Naive thymus-derived CD4-positive, alpha-beta T cell (primary cell): ENCODE results near the gene SYVN1. TPM values are rescaled to one million over a fixed set of nuclear protein-coding genes. Genes with fewer than 3 reads are reported as not detected.
"Not testable (repeated sequence)": the region's sequence is repeated elsewhere in the genome, so short reads cannot be mapped to it uniquely, and the experiment has no call there.

Source experiments
- ATAC-seq: fragments of 150-1000 bp; cut with Tn5 transposase; 2 replicates; pipeline ENCODE4 v1.10.0; 2021; ENCODE audit warnings: mild to moderate bottlenecking, moderate library complexity
- CTCF ChIA-PET: fragments of 350-600 bp; sonication (Branson Sonifier 250); formaldehyde crosslinking; loops from one replicate; lab custom pipeline; 2021; ENCODE audit warnings: antibody characterized with exemption; lab: Charles Lee
- POLR2A ChIA-PET: fragments of 350-600 bp; sonication (Branson Sonifier 250); formaldehyde crosslinking; loops from one replicate; lab custom pipeline; 2021; ENCODE audit warnings: antibody characterized with exemption, inconsistent platforms; lab: Charles Lee
- DNase-seq, 9 donors: peaks; one replicate each; pipeline versions ENCODE4 v3.0.0 to v3.0.0-alpha.2; 2020 to 2022; ENCODE audit warnings: mixed read lengths in 1 of 9
- H3K27ac ChIP-seq: one replicate; pipeline ENCODE4 v1.7.0; 2013; ENCODE audit warnings: mild to moderate bottlenecking, low read depth, low read length, moderate library complexity
- H3K27me3 ChIP-seq, 2 donors: one replicate each; pipeline ENCODE4 v1.7.0; 2013; ENCODE audit warnings: low read length in 2 of 2, mild to moderate bottlenecking in 2 of 2, moderate library complexity in 2 of 2; ENCODE audit not compliant: control insufficient read depth in 2 of 2, insufficient read depth in 2 of 2
- H3K36me3 ChIP-seq, 3 experiments: 1 replicate in 2 of 3; 2 replicates in 1 of 3; pipeline ENCODE4 v1.7.0; 2013; ENCODE audit warnings: low read length in 3 of 3, mild to moderate bottlenecking in 3 of 3, moderate library complexity in 1 of 3; ENCODE audit not compliant: insufficient read depth in 3 of 3, control insufficient read depth in 2 of 3
- H3K4me1 ChIP-seq, 2 donors: one replicate each; pipeline ENCODE4 v1.7.0; 2013; ENCODE audit warnings: low read length in 2 of 2, mild to moderate bottlenecking in 2 of 2, moderate library complexity in 1 of 2; ENCODE audit not compliant: control insufficient read depth in 2 of 2, insufficient read depth in 2 of 2
- H3K4me3 ChIP-seq: 2 replicates; pipeline ENCODE4 v1.7.0; 2013; ENCODE audit warnings: mild to moderate bottlenecking, low read length
- H3K9me3 ChIP-seq, 3 experiments: 1 replicate in 2 of 3; 2 replicates in 1 of 3; pipeline ENCODE4 v1.7.0; 2013; ENCODE audit warnings: low read length in 3 of 3; ENCODE audit not compliant: control insufficient read depth in 2 of 3
- H3K27ac Mint-ChIP-seq, 9 donors: one replicate each; pipeline ENCODE4 v1.8.0; 2020 to 2022; ENCODE audit warnings: mixed read lengths in 9 of 9, mild to moderate bottlenecking in 8 of 9, moderate library complexity in 5 of 9, inconsistent platforms in 2 of 9
- H3K27me3 Mint-ChIP-seq, 5 donors: one replicate each; pipeline ENCODE4 v1.8.0; 2021 to 2022; ENCODE audit warnings: mixed read lengths in 5 of 5, mild to moderate bottlenecking in 1 of 5
- H3K36me3 Mint-ChIP-seq, 5 donors: one replicate each; pipeline ENCODE4 v1.8.0; 2020 to 2022; ENCODE audit warnings: mixed read lengths in 5 of 5, mild to moderate bottlenecking in 3 of 5, inconsistent platforms in 1 of 5
- H3K4me1 Mint-ChIP-seq, 7 donors: one replicate each; pipeline ENCODE4 v1.8.0; 2020 to 2022; ENCODE audit warnings: mixed read lengths in 7 of 7, mild to moderate bottlenecking in 3 of 7, inconsistent platforms in 1 of 7
- H3K4me3 Mint-ChIP-seq, 10 donors: one replicate each; pipeline ENCODE4 v1.8.0; 2020 to 2022; ENCODE audit warnings: mild to moderate bottlenecking in 10 of 10, mixed read lengths in 10 of 10, moderate library complexity in 6 of 10, inconsistent platforms in 2 of 10
- H3K9me3 Mint-ChIP-seq, 11 donors: one replicate each; pipeline ENCODE4 v1.8.0; 2020 to 2022; ENCODE audit warnings: mixed read lengths in 11 of 11, mild to moderate bottlenecking in 4 of 11, inconsistent platforms in 1 of 11, moderate library complexity in 1 of 11
- intact Hi-C, 2 donors: fragments of 100-400 bp; cut with micrococcal nuclease; formaldehyde crosslinking; loops; one replicate each; pipeline ENCODE4 v1.15.1; 2023
- polyA plus RNA-seq, 2 donors: library from polyadenylated mRNA; unstranded; fragments of 300-500 nt; fragmentation: Illumina TruSeq; gene quantifications; one replicate each; pipeline ENCODE4 v1.2.3, GENCODE V29; 2021
- total RNA-seq, 6 experiments: library from RNA in 5 of 6; stranded (reverse) in 5 of 6; gene quantifications; 1 replicate in 5 of 6; 2 replicates in 1 of 6; pipeline ENCODE4 v1.2.3 and lab custom pipeline; 2021 to 2026

SYVN1 gene
- total and polyA plus RNA-seq, 7 experiments from 2014 or later = 8.6 to 84.6 (median 67.5) TPM

DNA sequence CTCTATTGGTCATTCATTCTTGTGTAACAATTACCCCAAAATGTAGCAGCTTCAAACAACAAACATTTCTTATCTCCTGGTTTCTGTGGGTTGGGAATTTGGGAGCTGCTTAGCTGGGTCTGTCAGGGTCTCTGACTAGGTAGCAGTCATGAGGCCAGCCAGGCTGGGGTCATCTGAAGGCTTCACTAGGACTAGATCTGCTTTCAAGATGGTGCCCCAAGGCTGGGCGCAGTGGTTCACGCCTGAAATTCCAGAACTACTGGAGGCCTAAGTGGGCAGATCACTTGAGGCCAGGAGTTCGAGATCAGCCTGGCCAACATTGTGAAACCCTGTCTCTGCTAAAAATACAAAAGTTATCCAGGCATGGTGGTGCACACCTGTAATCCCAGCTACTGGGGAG is 22.6 kb upstream of the SYVN1 start:
- H3K27ac ChIP-seq = no peak overlapping the region
- ChIA-PET CTCF (no interaction called here), POLR2A (interaction anchor here (0.6 kb wide), 1 partner anchor 38 kb away, joined by 5 read pairs; no protein-coding TSS in a partner anchor)
- H3K4me3 ChIP-seq = no peak overlapping the region
- H3K4me1 Mint-ChIP-seq = peaks cover 0 to 9% (median 0%) of the 10 kb centered on the region in 7 donors
- no peak for DNase-seq
- H3K9me3 ChIP-seq = no peaks in the 10 kb centered on the region
- H3K27me3 ChIP-seq = no peaks in the 10 kb centered on the region
- ATAC-seq = no peak
- intact Hi-C loops = no loop called here
- H3K27me3 Mint-ChIP-seq = peaks cover 0 to 13% (median 0%) of the 10 kb centered on the region in 5 donors
- no peaks in the 10 kb centered on the region for H3K4me1 ChIP-seq
- H3K36me3 ChIP-seq = no peaks in the 10 kb centered on the region
- H3K9me3 Mint-ChIP-seq = no peaks in the 10 kb centered on the region
- no peak overlapping the region for H3K4me3 Mint-ChIP-seq
- H3K27ac Mint-ChIP-seq = peak overlapping the region in 1 of 9 donors; percentile 74
- H3K36me3 Mint-ChIP-seq = no peaks in the 10 kb centered on the region

GRCh38 chr11:65156256-65156655 is 21.9 kb upstream of the SYVN1 start:
- Mint-ChIP-seq H3K27ac (no peak overlapping the region), H3K4me1 (peaks cover 0 to 12% (median 0%) of the 10 kb centered on the region in 7 donors), H3K9me3 (no peaks in the 10 kb centered on the region), H3K4me3 (no peak overlapping the region), H3K36me3 (no peaks in the 10 kb centered on the region), H3K27me3 (peaks cover 0 to 13% (median 0%) of the 10 kb centered on the region in 5 donors)
- H3K36me3 ChIP-seq = no peaks in the 10 kb centered on the region
- intact Hi-C loops = no loop called here
- H3K27ac ChIP-seq = no peak overlapping the region
- ChIA-PET CTCF (no interaction called here), POLR2A (no interaction called here)
- DNase-seq (no peak), ATAC-seq (no peak)
- H3K4me1 ChIP-seq = no peaks in the 10 kb centered on the region
- no peaks in the 10 kb centered on the region for H3K27me3 ChIP-seq
- H3K9me3 ChIP-seq = no peaks in the 10 kb centered on the region
- H3K4me3 ChIP-seq = no peak overlapping the region

- DNase-seq (no peak), ATAC-seq (no peak)
- H3K27ac Mint-ChIP-seq = no peak overlapping the region
- no peak overlapping the region for H3K27ac ChIP-seq
- H3K9me3 Mint-ChIP-seq = peaks cover 0 to 1% (median 0%) of the 10 kb centered on the region in 11 donors
- ChIA-PET CTCF (no interaction called here), POLR2A (interaction anchor here (0.8 kb wide), 1 partner anchor 17 kb away, joined by 3 read pairs; no protein-coding TSS in a partner anchor)
- H3K4me1 Mint-ChIP-seq = peaks cover 0 to 12% (median 0%) of the 10 kb centered on the region in 7 donors
- no peaks in the 10 kb centered on the region for H3K27me3 ChIP-seq
- H3K9me3 ChIP-seq = no peaks in the 10 kb centered on the region
- H3K4me3 Mint-ChIP-seq = no peak overlapping the region
- peaks cover 0 to 3% (median 0%) of the 10 kb centered on the region in 5 donors for H3K36me3 Mint-ChIP-seq
- intact Hi-C loops = no loop called here
- H3K4me3 ChIP-seq = no peak overlapping the region
- no peaks in the 10 kb centered on the region for H3K36me3 ChIP-seq
- H3K4me1 ChIP-seq = no peaks in the 10 kb centered on the region
- peaks cover 0 to 4% (median 0%) of the 10 kb centered on the region in 5 donors for H3K27me3 Mint-ChIP-seq
These were observed 17.8 kb upstream of the SYVN1 start for GRCh38 chr11:65152122-65152521.

DNA sequence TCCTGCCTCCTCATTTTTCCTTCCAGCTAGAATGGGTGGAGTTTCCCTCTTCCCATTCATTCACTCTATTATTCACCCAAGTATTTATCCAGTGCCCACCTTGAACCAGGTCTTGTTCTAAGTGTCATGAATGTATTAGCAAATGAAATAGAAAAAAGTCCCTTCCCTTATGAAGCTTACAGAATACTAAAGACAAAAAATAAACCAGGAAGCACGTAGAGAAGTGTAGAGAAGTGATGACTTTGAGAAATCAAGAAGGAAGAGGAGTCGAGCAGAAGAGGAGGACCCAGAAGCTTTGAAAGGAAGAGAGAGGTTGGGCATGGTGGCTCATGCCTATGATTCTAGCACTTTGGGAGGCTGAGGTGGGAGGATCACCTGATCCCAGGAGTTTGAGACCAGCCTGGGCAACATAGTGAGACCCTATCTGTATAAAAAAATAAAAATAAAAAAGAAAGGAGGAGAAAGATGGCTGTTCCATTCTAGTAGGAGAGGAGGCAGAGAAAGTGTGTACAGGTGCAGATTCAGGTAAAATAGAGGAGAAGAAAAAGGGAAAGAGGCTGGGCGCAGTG is 17.1 kb upstream of the SYVN1 start:
- Histone ChIP-seq H3K36me3 (no peaks in the 10 kb centered on the region), H3K4me1 (no peaks in the 10 kb centered on the region), H3K4me3 (no peak overlapping the region), H3K27me3 (no peaks in the 10 kb centered on the region), H3K27ac (no peak overlapping the region), H3K9me3 (no peaks in the 10 kb centered on the region)
- H3K4me1 Mint-ChIP-seq = peaks cover 0 to 12% (median 0%) of the 10 kb centered on the region in 7 donors
- peaks cover 0 to 4% (median 0%) of the 10 kb centered on the region in 5 donors for H3K27me3 Mint-ChIP-seq
- H3K36me3 Mint-ChIP-seq = peaks cover 0 to 3% (median 0%) of the 10 kb centered on the region in 5 donors
- no peak overlapping the region for H3K4me3 Mint-ChIP-seq
- POLR2A ChIA-PET = no interaction called here
- ATAC-seq = no peak
- peaks cover 0 to 1% (median 0%) of the 10 kb centered on the region in 11 donors for H3K9me3 Mint-ChIP-seq
- H3K27ac Mint-ChIP-seq = peak overlapping the region in 1 of 9 donors; percentile 53
- DNase-seq = no peak
- intact Hi-C loops = no loop called here
- CTCF ChIA-PET = no interaction called here

GRCh38 chr11:65150509-65151299 is 16.4 kb upstream of the SYVN1 start:
- no peaks in the 10 kb centered on the region for H3K36me3 ChIP-seq
- intact Hi-C loops = no loop called here
- ChIA-PET POLR2A (no interaction called here), CTCF (no interaction called here)
- H3K4me1 ChIP-seq = no peaks in the 10 kb centered on the region
- no peaks in the 10 kb centered on the region for H3K9me3 ChIP-seq
- peaks cover 0 to 3% (median 0%) of the 10 kb centered on the region in 5 donors for H3K36me3 Mint-ChIP-seq
- H3K9me3 Mint-ChIP-seq = peaks cover 0 to 1% (median 0%) of the 10 kb centered on the region in 11 donors
- H3K4me3 Mint-ChIP-seq = no peak overlapping the region
- H3K27ac Mint-ChIP-seq = no peak overlapping the region
- no peak overlapping the region for H3K27ac ChIP-seq
- H3K27me3 Mint-ChIP-seq = peaks cover 0 to 5% (median 0%) of the 10 kb centered on the region in 5 donors
- H3K4me1 Mint-ChIP-seq = peaks cover 0 to 12% (median 0%) of the 10 kb centered on the region in 7 donors
- peak; percentile 94 for ATAC-seq
- H3K4me3 ChIP-seq = no peak overlapping the region
- DNase-seq = no peak
- H3K27me3 ChIP-seq = no peaks in the 10 kb centered on the region

DNA sequence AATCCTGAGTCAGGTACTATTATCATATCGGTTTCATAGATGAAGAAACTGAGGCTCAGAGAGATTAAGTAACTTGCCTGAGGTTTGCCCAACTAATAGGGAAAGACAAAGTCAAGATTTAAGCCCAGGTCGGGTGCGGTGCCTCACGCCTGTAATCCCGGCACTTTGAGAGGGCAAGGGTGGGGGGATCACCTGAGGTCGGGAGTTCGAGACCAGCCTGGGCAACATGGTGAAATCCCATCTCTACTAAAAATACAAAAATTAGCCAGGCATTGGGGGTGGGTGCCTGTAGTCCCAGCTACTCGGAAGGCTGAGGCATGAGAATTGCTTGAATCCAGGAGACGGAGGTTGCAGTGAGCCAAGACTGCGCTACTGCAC is 15.8 kb upstream of the SYVN1 start:
- H3K4me3 ChIP-seq, H3K27me3 ChIP-seq, H3K4me3 Mint-ChIP-seq, H3K36me3 ChIP-seq, CTCF ChIA-PET, H3K27ac ChIP-seq, H3K36me3 Mint-ChIP-seq, H3K9me3 ChIP-seq, H3K4me1 ChIP-seq, DNase-seq, H3K9me3 Mint-ChIP-seq, POLR2A ChIA-PET, intact Hi-C loops, ATAC-seq, H3K27ac Mint-ChIP-seq: not testable (repeated sequence)
- Mint-ChIP-seq H3K27me3 (peaks cover 0 to 11% (median 0%) of the 10 kb centered on the region in 5 donors), H3K4me1 (peaks cover 0 to 12% (median 0%) of the 10 kb centered on the region in 7 donors)
